Parathyroid adenoma (tissue), 2 donors: Measurements from ENCODE around the gene COQ9.

Experiments used
- H2AFZ ChIP-seq: fragments of 300-600 bp; sonication (generic); one replicate; pipeline ENCODE4 v1.7.0; 2017; ENCODE audit warnings: antibody characterized with exemption, mild to moderate bottlenecking
- H3K27ac ChIP-seq: fragments of 300-600 bp; sonication (generic); one replicate; pipeline ENCODE4 v1.7.0; 2017
- H3K27me3 ChIP-seq: fragments of 300-600 bp; sonication (generic); one replicate; pipeline ENCODE4 v1.7.0; 2017; ENCODE audit warnings: low read length; ENCODE audit not compliant: control insufficient read depth, insufficient read depth
- H3K36me3 ChIP-seq: fragments of 300-600 bp; sonication (generic); one replicate; pipeline ENCODE4 v1.7.0; 2017; ENCODE audit warnings: low read length; ENCODE audit not compliant: control insufficient read depth, insufficient read depth
- H3K4me1 ChIP-seq: fragments of 300-600 bp; sonication (generic); one replicate; pipeline ENCODE4 v1.7.0; 2017; ENCODE audit warnings: control low read depth
- H3K4me2 ChIP-seq: fragments of 300-600 bp; sonication (generic); one replicate; pipeline ENCODE4 v1.7.0; 2017; ENCODE audit warnings: low read length
- H3K4me3 ChIP-seq: fragments of 300-600 bp; sonication (generic); one replicate; pipeline ENCODE4 v1.7.0; 2017; ENCODE audit warnings: low read depth, low read length
- H3K79me2 ChIP-seq: fragments of 300-600 bp; sonication (generic); one replicate; pipeline ENCODE4 v1.7.0; 2017; ENCODE audit warnings: control low read depth
- H3K9ac ChIP-seq: fragments of 300-600 bp; sonication (generic); one replicate; pipeline ENCODE4 v1.7.0; 2017; ENCODE audit warnings: mild to moderate bottlenecking
- H3K9me3 ChIP-seq: fragments of 300-600 bp; sonication (generic); one replicate; pipeline ENCODE4 v1.7.0; 2017; ENCODE audit warnings: low read length; ENCODE audit not compliant: control insufficient read depth
- CTCF ChIP-seq: fragments of 300-600 bp; sonication (generic); IDR thresholded peaks from one replicate; pipeline ENCODE4 v1.7.0; 2017; ENCODE audit warnings: antibody characterized with exemption, mild to moderate bottlenecking
- donor health status: primary hyperparathyroidism.

Gene COQ9

GRCh38 chr16:57479205-57479975 lies 32.1 kb downstream of the COQ9 start:
- Histone ChIP-seq H3K4me2 (peak overlapping the region; percentile 15), H3K27me3 (no peaks in the 10 kb centered on the region), H3K4me1 (peaks cover 14% of the 10 kb centered on the region), H3K79me2 (peaks cover 18% of the 10 kb centered on the region), H3K27ac (no peak overlapping the region), H3K9me3 (no peaks in the 10 kb centered on the region), H3K36me3 (no peaks in the 10 kb centered on the region), H3K9ac (no peak overlapping the region), H2AFZ (no peak overlapping the region), H3K4me3 (peak overlapping the region; percentile 20)
- TF ChIP-seq CTCF: no peak

DNA sequence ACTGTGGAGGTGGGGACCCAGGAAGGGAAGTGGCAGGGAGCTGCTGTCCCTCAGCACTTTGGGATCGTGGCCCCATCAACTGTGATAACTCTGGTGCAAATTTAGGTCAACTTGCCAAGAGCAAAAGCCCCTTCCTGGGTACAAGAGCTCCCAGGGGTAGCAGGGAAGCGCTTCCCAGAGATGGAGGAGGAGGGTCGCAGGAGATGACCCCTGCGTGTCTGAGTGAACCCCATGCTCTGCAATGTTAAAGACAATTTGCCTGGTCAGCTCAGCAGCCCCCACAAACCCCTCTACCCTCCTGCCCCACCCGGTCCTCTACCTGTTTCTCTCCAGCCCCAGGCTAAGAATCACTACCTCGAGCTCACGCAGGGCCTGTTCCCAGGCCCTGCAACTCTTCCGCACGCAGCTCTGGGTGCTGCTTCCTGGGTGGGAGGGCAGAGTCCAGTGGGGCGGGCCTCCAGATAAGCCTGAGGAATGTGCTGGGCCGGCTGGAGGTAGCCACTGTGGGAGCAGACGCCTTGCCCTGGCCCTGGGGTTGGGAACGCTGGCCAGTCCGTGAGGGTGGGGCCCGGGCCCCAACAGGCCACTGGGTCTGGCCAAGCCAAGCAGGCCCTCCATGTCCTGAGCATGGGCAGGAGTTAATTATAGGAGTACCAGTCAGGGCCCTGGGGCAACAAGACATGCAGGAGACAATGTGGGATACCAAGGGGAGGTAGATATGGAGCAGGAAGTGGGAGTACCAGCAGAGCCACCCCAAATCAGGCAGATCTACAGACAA lies 32.9 kb downstream of the COQ9 start:
- Histone ChIP-seq H3K9me3 (no peaks in the 10 kb centered on the region), H3K36me3 (no peaks in the 10 kb centered on the region), H2AFZ (no peak overlapping the region), H3K9ac (no peak overlapping the region), H3K4me1 (peaks cover 20% of the 10 kb centered on the region), H3K4me2 (no peak overlapping the region), H3K79me2 (peaks cover 18% of the 10 kb centered on the region), H3K27me3 (no peaks in the 10 kb centered on the region), H3K4me3 (no peak overlapping the region), H3K27ac (no peak overlapping the region)
- TF ChIP-seq CTCF: no peak

- no peak overlapping the region for H3K9ac ChIP-seq
- no peak overlapping the region for H3K4me3 ChIP-seq
- no peaks in the 10 kb centered on the region for H3K9me3 ChIP-seq
- H3K27ac ChIP-seq: no peak overlapping the region
- no peaks in the 10 kb centered on the region for H3K27me3 ChIP-seq
- no peak overlapping the region for H3K4me2 ChIP-seq
- H2AFZ ChIP-seq: no peak overlapping the region
- H3K36me3 ChIP-seq: no peaks in the 10 kb centered on the region
- H3K4me1 ChIP-seq: peaks cover 20% of the 10 kb centered on the region
- peaks cover 18% of the 10 kb centered on the region for H3K79me2 ChIP-seq
- TF ChIP-seq CTCF: no peak
Measured at GRCh38 chr16:57480754-57481230, 33.5 kb downstream of the COQ9 start.

DNA sequence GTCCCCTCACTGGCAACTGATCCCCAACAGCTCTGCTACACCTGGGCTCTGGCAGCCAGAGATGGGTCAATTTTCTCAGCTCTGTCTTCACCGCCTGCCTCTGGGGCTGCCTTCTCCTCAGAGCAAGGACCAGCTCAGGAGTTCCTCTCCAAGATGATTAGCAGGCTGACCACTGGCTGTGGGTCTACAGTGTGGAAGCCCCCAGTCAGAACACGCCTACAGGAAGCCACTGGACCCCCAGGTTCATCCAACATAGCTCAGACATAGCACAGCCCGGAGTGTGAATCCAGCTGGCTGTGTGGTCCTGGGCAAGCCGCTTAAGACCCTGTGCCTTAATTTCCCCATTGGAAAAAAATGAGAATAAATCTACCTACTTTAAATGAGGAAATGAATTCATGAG lies 34.1 kb downstream of the COQ9 start:
- H3K36me3 ChIP-seq: no peaks in the 10 kb centered on the region
- peaks cover 18% of the 10 kb centered on the region for H3K79me2 ChIP-seq
- H3K4me2 ChIP-seq: no peak overlapping the region
- H3K9ac ChIP-seq: no peak overlapping the region
- peaks cover 18% of the 10 kb centered on the region for H3K4me1 ChIP-seq
- H3K27me3 ChIP-seq: no peaks in the 10 kb centered on the region
- H3K27ac ChIP-seq: no peak overlapping the region
- no peak overlapping the region for H2AFZ ChIP-seq
- no peaks in the 10 kb centered on the region for H3K9me3 ChIP-seq
- H3K4me3 ChIP-seq: no peak overlapping the region
- no peak for TF ChIP-seq CTCF
